ENCODE data around the gene PARVA. TPM values are rescaled to one million over a fixed set of nuclear protein-coding genes. Genes with fewer than 3 reads are reported as not detected.
A peak's percentile ranks its signal among the peaks of the same experiment; 100 is the strongest.
"Not testable (repeated sequence)": the region's sequence is repeated elsewhere in the genome, so short reads cannot be mapped to it uniquely, and the experiment has no call there.

Gene PARVA
- total RNA-seq, 4 donors from 2014 or later, result 28.5 to 37.4 (median 32.2) TPM

DNA sequence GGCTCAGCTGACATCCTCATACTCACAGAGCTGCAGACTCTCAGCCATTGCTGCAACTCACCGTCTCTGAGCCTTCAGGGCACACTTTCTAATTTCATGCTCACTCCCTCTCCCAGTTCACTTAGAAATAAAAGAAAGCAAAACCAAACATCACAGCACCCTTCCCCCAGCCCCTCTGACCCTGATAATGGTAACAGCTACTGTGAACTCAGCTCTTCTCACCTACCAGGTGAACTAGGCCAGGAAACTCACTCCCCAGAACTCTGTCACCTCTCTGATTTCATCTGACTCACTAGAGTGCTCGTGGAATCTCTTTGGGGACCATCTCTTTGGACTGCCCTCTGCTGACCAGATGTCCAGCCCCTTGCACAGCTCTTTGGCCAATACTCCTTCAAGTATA lies 14.5 kb upstream of the PARVA start:
- Histone ChIP-seq H3K9me3 (no peaks in the 10 kb centered on the region), H3K4me3 (replicated peaks in 1 of 3) (no peak overlapping the region), H3K27me3 (no peaks in the 10 kb centered on the region), H3K27ac (no peak overlapping the region), H3K36me3 (no peaks in the 10 kb centered on the region), H3K4me1 (peaks cover 4 to 8% of the 10 kb centered on the region in 2 donors)
- TF ChIP-seq, protein P1, sequence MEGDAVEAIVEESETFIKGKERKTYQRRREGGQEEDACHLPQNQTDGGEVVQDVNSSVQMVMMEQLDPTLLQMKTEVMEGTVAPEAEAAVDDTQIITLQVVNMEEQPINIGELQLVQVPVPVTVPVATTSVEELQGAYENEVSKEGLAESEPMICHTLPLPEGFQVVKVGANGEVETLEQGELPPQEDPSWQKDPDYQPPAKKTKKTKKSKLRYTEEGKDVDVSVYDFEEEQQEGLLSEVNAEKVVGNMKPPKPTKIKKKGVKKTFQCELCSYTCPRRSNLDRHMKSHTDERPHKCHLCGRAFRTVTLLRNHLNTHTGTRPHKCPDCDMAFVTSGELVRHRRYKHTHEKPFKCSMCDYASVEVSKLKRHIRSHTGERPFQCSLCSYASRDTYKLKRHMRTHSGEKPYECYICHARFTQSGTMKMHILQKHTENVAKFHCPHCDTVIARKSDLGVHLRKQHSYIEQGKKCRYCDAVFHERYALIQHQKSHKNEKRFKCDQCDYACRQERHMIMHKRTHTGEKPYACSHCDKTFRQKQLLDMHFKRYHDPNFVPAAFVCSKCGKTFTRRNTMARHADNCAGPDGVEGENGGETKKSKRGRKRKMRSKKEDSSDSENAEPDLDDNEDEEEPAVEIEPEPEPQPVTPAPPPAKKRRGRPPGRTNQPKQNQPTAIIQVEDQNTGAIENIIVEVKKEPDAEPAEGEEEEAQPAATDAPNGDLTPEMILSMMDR (IDR thresholded peaks at IDR 0.05), result no peak
- no peak for TF ChIP-seq POLR2A (IDR thresholded peaks at IDR 0.05)
- DNase-seq, result no peak
- intact Hi-C loops (cut with DNase I), result no loop called here
- WGBS, 2 donors, result 46 to 60% methylated on average over 2 of the region's 2 CpGs

DNA sequence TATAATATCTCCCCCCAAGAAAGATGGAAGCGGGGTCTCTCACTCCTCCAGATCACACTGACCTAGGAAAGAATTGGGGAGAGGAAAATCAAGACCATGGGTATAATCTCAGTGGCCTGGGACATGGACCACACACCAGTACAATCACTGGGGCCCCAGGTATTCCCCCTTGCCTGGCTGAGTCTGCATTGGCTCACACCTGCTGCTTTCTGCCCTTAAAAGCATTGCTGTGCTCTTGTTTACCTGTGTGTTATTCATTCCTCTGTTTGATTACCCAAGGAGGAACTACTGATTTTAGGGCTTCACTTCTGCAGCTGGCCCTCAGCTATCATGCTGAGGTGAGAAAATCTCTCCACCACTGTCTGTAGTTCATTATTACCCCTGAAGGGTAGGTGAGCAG lies 14.0 kb upstream of the PARVA start:
- Histone ChIP-seq H3K4me1 (peaks cover 4 to 8% of the 10 kb centered on the region in 2 donors), H3K36me3 (no peaks in the 10 kb centered on the region), H3K27me3 (no peaks in the 10 kb centered on the region), H3K27ac (no peak overlapping the region), H3K9me3 (no peaks in the 10 kb centered on the region), H3K4me3 (replicated peaks in 1 of 3) (no peak overlapping the region)
- intact Hi-C loops (cut with DNase I), result no loop called here
- 96 to 100% methylated on average over 1 of the region's 1 CpG for WGBS, 2 donors
- no peak for DNase-seq
- TF ChIP-seq POLR2A (IDR thresholded peaks at IDR 0.05), result no peak
- TF ChIP-seq, protein P1 (IDR thresholded peaks at IDR 0.05), result no peak

DNA sequence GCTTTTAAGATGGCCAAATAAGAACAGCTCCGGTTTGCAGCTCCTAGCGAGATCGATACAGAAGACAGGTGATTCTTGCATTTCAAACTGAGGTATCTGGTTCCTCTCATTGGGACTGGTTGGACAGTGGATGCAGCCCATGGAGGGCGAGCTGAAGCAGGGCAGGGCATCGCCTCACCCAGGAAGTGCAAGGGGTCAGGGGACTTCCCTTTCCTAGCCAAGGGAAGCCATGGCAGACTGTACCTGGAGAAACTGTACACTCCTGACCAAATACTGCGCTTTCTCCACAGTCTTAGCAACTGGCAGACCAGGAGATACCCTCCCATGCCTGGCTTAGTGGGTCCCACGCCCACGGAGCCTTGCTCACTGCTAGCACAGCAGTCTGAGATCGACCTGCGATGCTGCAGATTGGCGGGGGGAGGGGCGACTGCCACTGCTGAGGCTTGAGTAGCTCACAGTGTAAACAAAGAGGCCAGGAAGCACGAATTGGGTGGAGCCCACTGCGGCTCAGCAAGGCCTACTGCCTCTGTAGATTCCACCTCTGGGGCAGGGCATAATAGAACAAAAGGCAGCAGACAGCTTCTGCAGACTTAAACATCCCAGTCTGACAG lies 11.3 kb upstream of the PARVA start:
- H3K4me1 ChIP-seq; H3K27ac ChIP-seq; H3K36me3 ChIP-seq; H3K9me3 ChIP-seq; intact Hi-C loops (cut with DNase I); H3K27me3 ChIP-seq; H3K4me3 ChIP-seq (replicated peaks in 1 of 3): not testable (repeated sequence)
- DNase-seq, result peak; percentile 83 to 86
- 45 to 48% methylated on average over 14 of the region's 14 CpGs for WGBS, 2 donors

DNA sequence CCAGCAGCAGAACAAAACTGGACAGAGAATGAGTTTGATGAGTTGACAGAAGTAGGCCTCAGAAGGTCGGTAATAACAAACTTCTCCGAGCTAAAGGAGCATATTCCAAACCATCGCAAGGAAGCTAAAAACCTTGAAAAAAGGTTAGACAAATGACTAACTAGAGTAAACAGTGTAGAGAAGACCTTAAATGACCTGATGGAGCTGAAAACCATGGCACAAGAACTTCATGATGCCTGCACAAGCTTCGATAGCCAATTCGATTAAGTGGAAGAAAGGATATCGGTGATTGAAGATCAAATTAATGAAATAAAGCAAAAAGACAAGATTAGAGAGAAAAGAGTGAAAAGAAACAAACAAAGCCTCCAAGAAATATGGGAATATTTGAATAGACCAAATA lies 10.3 kb upstream of the PARVA start:
- H3K27ac ChIP-seq; intact Hi-C loops (cut with DNase I); H3K4me3 ChIP-seq (replicated peaks in 1 of 3); H3K36me3 ChIP-seq; DNase-seq; H3K27me3 ChIP-seq; H3K9me3 ChIP-seq; H3K4me1 ChIP-seq: not testable (repeated sequence)
- WGBS, 2 donors, result 96 to 97% methylated on average over 6 of the region's 6 CpGs

DNA sequence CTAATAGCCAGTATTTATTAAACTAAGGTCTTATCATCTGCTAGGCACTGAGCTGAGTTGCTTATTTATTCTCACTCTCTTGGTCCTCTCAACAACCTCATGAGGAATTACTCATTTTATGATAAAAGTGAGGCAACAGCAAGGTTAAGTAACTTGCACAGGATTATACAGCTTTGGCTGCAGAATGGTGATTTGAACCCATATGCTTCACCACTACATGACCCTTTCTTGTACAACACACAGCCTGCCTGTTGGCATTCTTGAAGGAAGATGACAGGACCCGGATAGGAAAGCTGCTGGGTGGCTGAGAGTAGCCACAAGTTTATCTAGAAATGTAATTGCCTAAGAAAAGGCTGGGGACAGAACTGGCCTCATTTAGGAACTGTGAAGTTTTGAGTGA lies 5.3 kb upstream of the PARVA start:
- Histone ChIP-seq H3K27me3 (no peaks in the 10 kb centered on the region), H3K9me3 (no peaks in the 10 kb centered on the region), H3K4me3 (replicated peaks in 1 of 3) (no peak overlapping the region), H3K27ac (no peak overlapping the region), H3K4me1 (peaks cover 2 to 5% of the 10 kb centered on the region in 2 donors), H3K36me3 (no peaks in the 10 kb centered on the region)
- intact Hi-C loops (cut with DNase I), result no loop called here
- TF ChIP-seq POLR2A (IDR thresholded peaks at IDR 0.05), result no peak
- TF ChIP-seq, protein P1 (IDR thresholded peaks at IDR 0.05), result no peak
- no peak for DNase-seq
- WGBS, 2 donors, result 39 to 96% methylated on average over 1 of the region's 1 CpG

DNA sequence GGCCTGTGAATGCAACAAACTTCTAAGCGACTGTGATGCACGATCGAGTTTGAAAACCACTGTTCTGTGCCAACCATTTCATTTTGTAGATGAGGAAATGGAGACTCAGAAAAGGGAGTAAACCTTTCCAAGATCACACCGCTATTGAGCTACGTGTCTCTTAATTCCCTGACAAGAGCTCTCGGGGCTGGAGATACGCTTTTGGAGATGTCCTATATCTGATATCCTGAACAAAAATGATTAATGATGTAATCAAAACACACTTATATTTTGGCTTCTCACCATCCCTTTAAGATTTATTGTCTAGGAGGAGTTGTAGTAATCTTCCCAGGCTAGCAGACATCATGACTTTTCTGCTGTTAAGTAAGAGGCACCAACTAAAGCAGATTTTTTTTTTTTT lies 1.7 kb upstream of the PARVA start:
- intact Hi-C loops (cut with DNase I), result no loop called here

More for the DNA sequence above, 1.7 kb upstream of the PARVA start:
- no peaks in the 10 kb centered on the region for H3K36me3 ChIP-seq
- TF ChIP-seq POLR2A (IDR thresholded peaks at IDR 0.05), result no peak
- TF ChIP-seq, protein P1 (IDR thresholded peaks at IDR 0.05), result no peak
- H3K9me3 ChIP-seq, result no peaks in the 10 kb centered on the region
- no peak overlapping the region for H3K4me3 ChIP-seq (replicated peaks in 1 of 3)
- H3K4me1 ChIP-seq, result peaks cover 5 to 8% of the 10 kb centered on the region in 2 donors
- WGBS, 2 donors, result 69 to 88% methylated on average over 7 of the region's 7 CpGs
- H3K27ac ChIP-seq, result no peak overlapping the region
- H3K27me3 ChIP-seq, result no peaks in the 10 kb centered on the region
- no peak for DNase-seq

Data from thyroid gland (tissue), 4 donors.